ENCODE measurements around the gene PHPT1. TPM values are rescaled to one million over a fixed set of nuclear protein-coding genes. Genes with fewer than 3 reads are reported as not detected.
A peak's percentile ranks its signal among the peaks of the same experiment; 100 is the strongest.
"Not testable (repeated sequence)": the region's sequence is repeated elsewhere in the genome, so short reads cannot be mapped to it uniquely, and the experiment has no call there.

PHPT1 gene
- total and polyA plus RNA-seq, 4 donors: 75.0 to 195 (median 117) TPM

DNA sequence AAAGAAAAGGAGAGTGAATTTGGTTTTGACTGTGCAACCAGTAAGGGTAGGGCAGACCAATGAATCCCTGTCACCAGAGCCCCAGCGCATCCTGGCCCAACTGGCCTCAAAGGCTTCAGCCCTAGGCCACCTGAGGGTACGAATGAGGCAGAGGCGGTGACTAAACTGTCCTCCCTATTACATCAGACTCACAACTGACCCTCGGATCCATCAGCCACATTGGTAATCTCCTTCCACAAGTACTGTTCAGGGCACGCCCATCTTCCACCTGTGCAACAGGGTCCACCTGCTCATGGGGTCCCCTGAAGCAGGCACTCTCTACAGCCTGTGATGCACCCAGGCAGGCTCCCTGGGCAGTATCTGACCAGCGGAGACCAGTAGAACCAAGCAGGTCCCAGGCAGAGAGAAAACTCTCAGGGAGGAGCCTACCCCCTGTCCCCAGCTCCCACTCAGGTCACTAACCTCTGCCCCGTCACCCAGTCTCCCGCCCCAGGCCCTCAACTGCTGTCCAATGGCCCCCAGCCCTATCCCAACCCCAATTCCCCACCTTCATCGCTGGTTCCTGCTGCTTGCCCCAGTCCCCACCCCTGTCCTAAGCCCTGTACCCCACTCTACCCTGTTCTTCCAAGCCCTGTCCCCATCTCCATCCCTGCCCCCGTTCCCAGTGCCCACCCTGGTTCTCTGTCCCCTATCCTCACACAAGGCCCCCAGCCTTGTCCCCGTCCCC, 16.0 kb downstream of the PHPT1 start:
- DNase-seq: no peak

DNA sequence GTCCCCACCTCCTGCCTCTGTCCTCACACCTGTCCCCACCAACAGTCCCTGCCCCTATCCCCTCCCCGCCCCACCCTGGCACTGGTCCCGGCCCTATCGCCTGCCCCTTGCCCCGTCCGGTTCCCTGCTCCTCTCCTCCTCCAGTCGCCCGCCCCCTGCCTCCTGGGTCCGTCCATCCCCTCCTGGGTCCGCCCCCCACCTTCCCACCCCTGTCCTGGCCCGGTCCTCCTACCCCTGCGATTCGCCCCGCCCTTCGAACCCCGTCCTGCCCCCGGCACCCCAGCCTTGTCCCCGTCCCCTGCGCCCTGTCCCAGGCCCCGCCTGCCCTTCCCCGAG, 16.5 kb downstream of the PHPT1 start:
- DNase-seq (peak in 1 of 3 donors; percentile 15), ATAC-seq (ENCODE audit: insufficient read depth, low FRiP score) (no peak)
- TF ChIP-seq, protein P1, sequence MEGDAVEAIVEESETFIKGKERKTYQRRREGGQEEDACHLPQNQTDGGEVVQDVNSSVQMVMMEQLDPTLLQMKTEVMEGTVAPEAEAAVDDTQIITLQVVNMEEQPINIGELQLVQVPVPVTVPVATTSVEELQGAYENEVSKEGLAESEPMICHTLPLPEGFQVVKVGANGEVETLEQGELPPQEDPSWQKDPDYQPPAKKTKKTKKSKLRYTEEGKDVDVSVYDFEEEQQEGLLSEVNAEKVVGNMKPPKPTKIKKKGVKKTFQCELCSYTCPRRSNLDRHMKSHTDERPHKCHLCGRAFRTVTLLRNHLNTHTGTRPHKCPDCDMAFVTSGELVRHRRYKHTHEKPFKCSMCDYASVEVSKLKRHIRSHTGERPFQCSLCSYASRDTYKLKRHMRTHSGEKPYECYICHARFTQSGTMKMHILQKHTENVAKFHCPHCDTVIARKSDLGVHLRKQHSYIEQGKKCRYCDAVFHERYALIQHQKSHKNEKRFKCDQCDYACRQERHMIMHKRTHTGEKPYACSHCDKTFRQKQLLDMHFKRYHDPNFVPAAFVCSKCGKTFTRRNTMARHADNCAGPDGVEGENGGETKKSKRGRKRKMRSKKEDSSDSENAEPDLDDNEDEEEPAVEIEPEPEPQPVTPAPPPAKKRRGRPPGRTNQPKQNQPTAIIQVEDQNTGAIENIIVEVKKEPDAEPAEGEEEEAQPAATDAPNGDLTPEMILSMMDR (IDR thresholded peaks at IDR 0.05; ENCODE audit: control extremely low read depth, extremely low read depth): no peak
- H3K36me3 ChIP-seq (ENCODE audit: control insufficient read depth in 4 of 4, insufficient read depth in 4 of 4, low read length in 4 of 4): peaks cover 6 to 31% (median 20%) of the 10 kb centered on the region in 4 donors
- H3K9ac ChIP-seq (ENCODE audit: insufficient read depth in 1 of 2, low read length in 2 of 2): peak overlapping the region; percentile 37 to 40
- peak overlapping the region; percentile 93 for H3K4me3 ChIP-seq
- no peaks in the 10 kb centered on the region for H3K9me3 ChIP-seq (ENCODE audit: control insufficient read depth in 4 of 4, insufficient read depth in 3 of 4, low read length in 3 of 4)
- WGBS, 2 donors: 2 to 4% methylated on average over 13 to 20 of the region's 20 CpGs
- H3K27me3 ChIP-seq (ENCODE audit: control insufficient read depth in 3 of 3, insufficient read depth in 3 of 3, low read length in 2 of 3): no peaks in the 10 kb centered on the region
- peaks cover 0 to 10% (median 4%) of the 10 kb centered on the region in 5 donors for H3K4me1 ChIP-seq (ENCODE audit: control insufficient read depth in 5 of 5, insufficient read depth in 5 of 5, low read length in 5 of 5)
- peak overlapping the region; percentile 96 for H3K27ac ChIP-seq (ENCODE audit: low read depth in 1 of 2, low read length in 1 of 2)

More for the DNA sequence above, 16.0 kb downstream of the PHPT1 start:
- Histone ChIP-seq H3K27ac (ENCODE audit: low read depth in 1 of 2, low read length in 1 of 2) (peak overlapping the region in 1 of 2 donors; percentile 96), H3K27me3 (ENCODE audit: control insufficient read depth in 3 of 3, insufficient read depth in 3 of 3, low read length in 2 of 3) (no peaks in the 10 kb centered on the region), H3K36me3 (ENCODE audit: control insufficient read depth in 4 of 4, insufficient read depth in 4 of 4, low read length in 4 of 4) (peaks cover 6 to 34% (median 20%) of the 10 kb centered on the region in 4 donors), H3K4me3 (peak overlapping the region; percentile 93), H3K9me3 (ENCODE audit: control insufficient read depth in 4 of 4, insufficient read depth in 3 of 4, low read length in 3 of 4) (no peaks in the 10 kb centered on the region), H3K4me1 (ENCODE audit: control insufficient read depth in 5 of 5, insufficient read depth in 5 of 5, low read length in 5 of 5) (peaks cover 0 to 10% (median 4%) of the 10 kb centered on the region in 5 donors), H3K9ac (ENCODE audit: insufficient read depth in 1 of 2, low read length in 2 of 2) (peak overlapping the region; percentile 37 to 40)
- TF ChIP-seq, protein P1 (IDR thresholded peaks at IDR 0.05; ENCODE audit: control extremely low read depth, extremely low read depth): no peak
- 60 to 71% methylated on average over 11 of the region's 11 CpGs for WGBS, 2 donors
- ATAC-seq (ENCODE audit: insufficient read depth, low FRiP score): no peak

DNA sequence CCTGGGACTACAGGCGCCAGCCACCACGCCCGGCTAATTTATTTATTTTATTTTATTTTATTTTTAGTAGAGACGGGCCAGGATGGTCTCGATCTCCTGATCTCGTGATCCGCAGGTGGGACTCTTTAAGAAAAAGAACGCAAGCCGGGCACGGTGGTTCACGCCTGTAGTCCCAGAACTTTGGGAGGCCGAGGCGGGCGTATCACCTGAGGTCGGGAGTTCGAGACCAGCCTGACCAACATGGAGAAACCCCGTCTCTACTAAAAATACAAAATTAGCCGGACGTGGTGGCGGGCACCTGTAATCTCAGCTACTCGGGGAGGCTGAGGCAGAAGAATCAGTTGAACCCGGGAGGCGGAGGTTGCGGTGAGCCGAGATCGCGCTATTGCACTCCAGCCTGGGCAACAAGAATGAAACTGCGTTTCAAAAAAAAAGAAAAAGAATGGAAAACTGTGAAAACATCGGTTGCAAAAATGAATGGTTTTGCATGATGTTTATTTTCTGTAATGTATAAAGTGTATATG, 17.8 kb downstream of the PHPT1 start:
- H3K9ac ChIP-seq (ENCODE audit: insufficient read depth in 1 of 2, low read length in 2 of 2); H3K27ac ChIP-seq (ENCODE audit: low read depth in 1 of 2, low read length in 1 of 2); DNase-seq; H3K27me3 ChIP-seq (ENCODE audit: control insufficient read depth in 3 of 3, insufficient read depth in 3 of 3, low read length in 2 of 3); H3K9me3 ChIP-seq (ENCODE audit: control insufficient read depth in 4 of 4, insufficient read depth in 3 of 4, low read length in 3 of 4); ATAC-seq (ENCODE audit: insufficient read depth, low FRiP score): not testable (repeated sequence)
- Histone ChIP-seq H3K4me1 (ENCODE audit: control insufficient read depth in 5 of 5, insufficient read depth in 5 of 5, low read length in 5 of 5) (peaks cover 0 to 10% (median 4%) of the 10 kb centered on the region in 5 donors), H3K4me3 (peak overlapping the region; percentile 93), H3K36me3 (ENCODE audit: control insufficient read depth in 4 of 4, insufficient read depth in 4 of 4, low read length in 4 of 4) (peaks cover 6 to 19% (median 16%) of the 10 kb centered on the region in 4 donors)
- WGBS, 2 donors: 80 to 89% methylated on average over 29 of the region's 29 CpGs

DNA sequence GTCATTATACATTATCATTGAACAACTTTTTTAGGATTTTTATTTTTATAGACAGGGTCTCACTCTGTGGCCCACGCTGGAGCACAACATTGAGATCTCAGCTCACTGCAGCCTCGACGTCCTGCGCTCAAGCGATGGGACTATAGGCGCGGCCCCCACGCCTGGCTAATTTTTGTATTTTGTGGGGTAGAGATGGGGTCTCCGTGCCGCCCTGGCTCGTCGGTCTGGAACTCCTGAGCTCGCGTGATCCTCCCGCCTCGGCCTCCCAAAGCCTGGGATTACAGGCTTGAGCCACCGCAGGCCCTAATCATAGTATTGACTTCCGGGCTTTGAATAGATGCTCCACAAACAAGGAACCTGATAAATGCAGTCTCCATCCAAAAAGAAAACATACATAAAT, 18.3 kb downstream of the PHPT1 start:
- Histone ChIP-seq H3K4me3 (no peak overlapping the region), H3K36me3 (ENCODE audit: control insufficient read depth in 4 of 4, insufficient read depth in 4 of 4, low read length in 4 of 4) (peaks cover 6 to 17% (median 12%) of the 10 kb centered on the region in 4 donors), H3K9ac (ENCODE audit: insufficient read depth in 1 of 2, low read length in 2 of 2) (no peak overlapping the region), H3K9me3 (ENCODE audit: control insufficient read depth in 4 of 4, insufficient read depth in 3 of 4, low read length in 3 of 4) (peaks cover 0 to 4% (median 0%) of the 10 kb centered on the region in 4 donors), H3K27ac (ENCODE audit: low read depth in 1 of 2, low read length in 1 of 2) (no peak overlapping the region), H3K4me1 (ENCODE audit: control insufficient read depth in 5 of 5, insufficient read depth in 5 of 5, low read length in 5 of 5) (peaks cover 0 to 10% (median 4%) of the 10 kb centered on the region in 5 donors), H3K27me3 (ENCODE audit: control insufficient read depth in 3 of 3, insufficient read depth in 3 of 3, low read length in 2 of 3) (no peaks in the 10 kb centered on the region)
- TF ChIP-seq, protein P1 (IDR thresholded peaks at IDR 0.05; ENCODE audit: control extremely low read depth, extremely low read depth): no peak
- DNase-seq (no peak), ATAC-seq (ENCODE audit: insufficient read depth, low FRiP score) (no peak)
- 99% methylated on average over 18 of the region's 18 CpGs for WGBS, 2 donors
